HEK293 (cell line): ENCODE results near the gene NKD1.

Experiments
- CTCF ChIA-PET: fragments of 350-600 bp; formaldehyde crosslinking; extraction: SDS; loops from one replicate; lab custom pipeline; 2021; ENCODE audit warnings: antibody characterized with exemption; lab: Yijun Ruan, JAX
- POLR2A ChIA-PET: fragments of 300-600 bp; formaldehyde crosslinking; extraction: SDS; loops from one replicate; lab custom pipeline; 2020; ENCODE audit warnings: antibody characterized with exemption, inconsistent platforms; lab: Yijun Ruan, JAX
- H3K27ac ChIP-seq: fragments of 200-500 bp; sonication (Bioruptor generic); 2 replicates; pipeline ENCODE4 v1.5.1; 2014; ENCODE audit warnings: low read depth, low read length, control low read depth, inconsistent platforms; ENCODE audit errors: extremely low read depth
- H3K36me3 ChIP-seq, 2 experiments: fragments of 200-500 bp in 1 of 2; sonication (Bioruptor generic) in 1 of 2; 1 replicate in 1 of 2; 2 replicates in 1 of 2; pipeline ENCODE4 v1.5.1; 2014 to 2017; ENCODE audit warnings: inconsistent platforms in 2 of 2, low read length in 2 of 2; ENCODE audit not compliant: control insufficient read depth in 2 of 2, insufficient read depth in 1 of 2
- H3K4me1 ChIP-seq: fragments of 200-500 bp; sonication (Bioruptor generic); 2 replicates; pipeline ENCODE4 v1.5.1; 2014; ENCODE audit warnings: mild to moderate bottlenecking, low read length, inconsistent platforms; ENCODE audit not compliant: control insufficient read depth, insufficient read depth
- H3K4me3 ChIP-seq: 2 replicates; pipeline ENCODE4 v1.5.1; 2011; ENCODE audit warnings: low read depth, mild to moderate bottlenecking, control low read depth, low read length, moderate library complexity
- H3K9me3 ChIP-seq: fragments of 200-500 bp; sonication (Bioruptor generic); 2 replicates; pipeline ENCODE4 v1.5.1; 2014; ENCODE audit warnings: low read depth, low read length, inconsistent platforms; ENCODE audit not compliant: control insufficient read depth, insufficient read depth
- GLI4 ChIP-seq: fragments of 450-650 bp; formaldehyde crosslinking; IDR thresholded peaks from 2 replicates; pipeline ENCODE4 v1.5.1; 2016; ENCODE audit warnings: missing biosample characterization, missing genetic modification characterization
- GLIS2 ChIP-seq: fragments of 450-650 bp; formaldehyde crosslinking; IDR thresholded peaks from 2 replicates; pipeline ENCODE4 v1.5.1; 2016; ENCODE audit warnings: missing biosample characterization, missing genetic modification characterization
- HOXD13 ChIP-seq: sonication (generic); formaldehyde crosslinking; IDR thresholded peaks from 2 replicates; pipeline ENCODE4 v1.8.0; 2022; ENCODE audit warnings: missing genetic modification reagents, borderline replicate concordance
- KLF9 ChIP-seq: fragments of 450-650 bp; formaldehyde crosslinking; IDR thresholded peaks from 2 replicates; pipeline ENCODE4 v1.5.1; 2016; ENCODE audit warnings: missing biosample characterization, missing genetic modification characterization, low read depth
- ZBTB17 ChIP-seq: fragments of 450-650 bp; formaldehyde crosslinking; IDR thresholded peaks from 2 replicates; pipeline ENCODE4 v1.5.1; 2016; ENCODE audit warnings: missing biosample characterization, missing genetic modification characterization
- ZBTB20 ChIP-seq: fragments of 450-650 bp; formaldehyde crosslinking; IDR thresholded peaks from 2 replicates; pipeline ENCODE4 v1.5.1; 2016; ENCODE audit warnings: missing biosample characterization, missing genetic modification characterization
- ZBTB7A ChIP-seq: fragments of 450-650 bp; formaldehyde crosslinking; IDR thresholded peaks from 2 replicates; pipeline ENCODE4 v1.5.1; 2016; ENCODE audit warnings: low read depth, missing biosample characterization, missing genetic modification characterization
- ZNF121 ChIP-seq: fragments of 450-650 bp; formaldehyde crosslinking; IDR thresholded peaks from 2 replicates; pipeline ENCODE4 v1.5.1; 2016; ENCODE audit warnings: missing biosample characterization, missing genetic modification characterization
- ZNF132 ChIP-seq: fragments of 450-650 bp; formaldehyde crosslinking; IDR thresholded peaks from 2 replicates; pipeline ENCODE4 v1.5.1; 2017; ENCODE audit warnings: missing biosample characterization, missing genetic modification characterization, borderline replicate concordance
- ZNF157 ChIP-seq: fragments of 450-650 bp; formaldehyde crosslinking; IDR thresholded peaks from 2 replicates; pipeline ENCODE4 v1.5.1; 2016; ENCODE audit warnings: missing biosample characterization, missing genetic modification characterization
- ZNF175 ChIP-seq: fragments of 450-650 bp; formaldehyde crosslinking; IDR thresholded peaks from 2 replicates; pipeline ENCODE4 v1.5.1; 2016; ENCODE audit warnings: missing biosample characterization, missing genetic modification characterization
- ZNF202 ChIP-seq: fragments of 450-650 bp; formaldehyde crosslinking; IDR thresholded peaks from 2 replicates; pipeline ENCODE4 v1.5.1; 2016; ENCODE audit warnings: missing biosample characterization, missing genetic modification characterization, borderline replicate concordance
- ZNF311 ChIP-seq: fragments of 450-650 bp; formaldehyde crosslinking; IDR thresholded peaks from 2 replicates; pipeline ENCODE4 v1.5.1; 2017; ENCODE audit warnings: missing biosample characterization, missing genetic modification characterization, borderline replicate concordance
- ZNF423 ChIP-seq: fragments of 450-650 bp; formaldehyde crosslinking; IDR thresholded peaks from 2 replicates; pipeline ENCODE4 v1.5.1; 2016; ENCODE audit warnings: missing biosample characterization, missing genetic modification characterization
- ZNF529 ChIP-seq: fragments of 450-650 bp; formaldehyde crosslinking; IDR thresholded peaks from 2 replicates; pipeline ENCODE4 v1.5.1; 2017; ENCODE audit warnings: missing genetic modification characterization, missing biosample characterization; ENCODE audit not compliant: insufficient replicate concordance
- ZNF560 ChIP-seq: fragments of 450-650 bp; formaldehyde crosslinking; IDR thresholded peaks from 2 replicates; pipeline ENCODE4 v1.5.1; 2017; ENCODE audit warnings: missing biosample characterization, missing genetic modification characterization, borderline replicate concordance
- ZNF585B ChIP-seq: fragments of 450-650 bp; formaldehyde crosslinking; IDR thresholded peaks from 2 replicates; pipeline ENCODE4 v1.5.1; 2016; ENCODE audit warnings: missing biosample characterization, missing genetic modification characterization
- ZNF658 ChIP-seq: fragments of 450-650 bp; formaldehyde crosslinking; IDR thresholded peaks from 2 replicates; pipeline ENCODE4; 2016; ENCODE audit warnings: missing biosample characterization, missing genetic modification characterization
- ZNF677 ChIP-seq: fragments of 450-650 bp; IDR thresholded peaks from 2 replicates; pipeline ENCODE4 v1.5.0; 2018; ENCODE audit warnings: missing biosample characterization, mild to moderate bottlenecking, missing genetic modification characterization, moderate library complexity
- ZNF707 ChIP-seq: fragments of 450-650 bp; formaldehyde crosslinking; IDR thresholded peaks from 2 replicates; pipeline ENCODE4 v1.5.1; 2016; ENCODE audit warnings: missing biosample characterization, missing genetic modification characterization
- ZNF830 ChIP-seq: fragments of 450-650 bp; IDR thresholded peaks from 2 replicates; pipeline ENCODE4 v1.5.0; 2018; ENCODE audit warnings: missing biosample characterization, missing genetic modification characterization, low read depth, mild to moderate bottlenecking, moderate library complexity
- ZSCAN16 ChIP-seq: fragments of 450-650 bp; formaldehyde crosslinking; IDR thresholded peaks from 2 replicates; pipeline ENCODE4 v1.5.1; 2016; ENCODE audit warnings: missing biosample characterization, missing genetic modification characterization
- TF ChIP-seq, protein P1 (sequence below): fragments of 450-650 bp; formaldehyde crosslinking; IDR thresholded peaks from 2 replicates; pipeline ENCODE4 v1.5.1; 2016; ENCODE audit warnings: missing biosample characterization, missing genetic modification characterization
- TF ChIP-seq, protein P2 (sequence below): fragments of 450-650 bp; formaldehyde crosslinking; IDR thresholded peaks from 2 replicates; pipeline ENCODE4 v1.5.1; 2016; ENCODE audit warnings: missing biosample characterization, missing genetic modification characterization
- TF ChIP-seq, protein P3 (sequence below): fragments of 450-650 bp; formaldehyde crosslinking; optimal IDR thresholded peaks from 2 replicates; pipeline ENCODE3; 2016; ENCODE audit warnings: missing biosample characterization, mild to moderate bottlenecking, missing genetic modification characterization
- TF ChIP-seq, protein P4 (sequence below): fragments of 450-650 bp; IDR thresholded peaks from 2 replicates; pipeline ENCODE4 v1.5.1; 2018; ENCODE audit warnings: missing biosample characterization, mild to moderate bottlenecking, missing genetic modification characterization
- TF ChIP-seq, protein P5 (sequence below): fragments of 450-650 bp; formaldehyde crosslinking; IDR thresholded peaks from 2 replicates; pipeline ENCODE4 v1.5.1; 2017; ENCODE audit warnings: missing biosample characterization, missing genetic modification characterization

Gene NKD1

DNA sequence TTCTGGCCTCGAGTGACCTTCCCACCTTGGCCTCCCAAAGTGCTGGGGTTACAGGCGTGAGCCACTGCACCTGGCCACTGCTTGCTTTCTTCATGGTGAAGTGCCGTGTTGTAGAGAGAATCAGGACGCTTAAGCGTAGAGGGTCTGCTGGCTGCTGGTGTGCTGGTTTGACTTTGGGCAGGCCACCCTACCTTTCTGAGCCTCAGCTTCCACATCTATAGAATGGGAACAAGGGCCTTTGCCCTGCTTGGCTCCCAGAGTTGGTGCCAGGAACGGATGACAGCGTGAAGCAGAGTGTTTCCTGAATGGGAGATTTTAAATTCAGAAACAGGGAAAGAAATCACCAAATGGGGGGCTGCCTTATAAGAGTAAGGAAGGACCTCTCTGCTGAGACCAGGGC is 60.9 kb downstream of the NKD1 start:
- Histone ChIP-seq H3K9me3 (no peaks in the 10 kb centered on the region), H3K4me1 (no peaks in the 10 kb centered on the region), H3K27ac (no peak overlapping the region), H3K4me3 (no peak overlapping the region), H3K36me3 (no peaks in the 10 kb centered on the region)
- TF ChIP-seq ZNF202 (tag by site-specific recombination): no peak
- TF ChIP-seq, protein P1, sequence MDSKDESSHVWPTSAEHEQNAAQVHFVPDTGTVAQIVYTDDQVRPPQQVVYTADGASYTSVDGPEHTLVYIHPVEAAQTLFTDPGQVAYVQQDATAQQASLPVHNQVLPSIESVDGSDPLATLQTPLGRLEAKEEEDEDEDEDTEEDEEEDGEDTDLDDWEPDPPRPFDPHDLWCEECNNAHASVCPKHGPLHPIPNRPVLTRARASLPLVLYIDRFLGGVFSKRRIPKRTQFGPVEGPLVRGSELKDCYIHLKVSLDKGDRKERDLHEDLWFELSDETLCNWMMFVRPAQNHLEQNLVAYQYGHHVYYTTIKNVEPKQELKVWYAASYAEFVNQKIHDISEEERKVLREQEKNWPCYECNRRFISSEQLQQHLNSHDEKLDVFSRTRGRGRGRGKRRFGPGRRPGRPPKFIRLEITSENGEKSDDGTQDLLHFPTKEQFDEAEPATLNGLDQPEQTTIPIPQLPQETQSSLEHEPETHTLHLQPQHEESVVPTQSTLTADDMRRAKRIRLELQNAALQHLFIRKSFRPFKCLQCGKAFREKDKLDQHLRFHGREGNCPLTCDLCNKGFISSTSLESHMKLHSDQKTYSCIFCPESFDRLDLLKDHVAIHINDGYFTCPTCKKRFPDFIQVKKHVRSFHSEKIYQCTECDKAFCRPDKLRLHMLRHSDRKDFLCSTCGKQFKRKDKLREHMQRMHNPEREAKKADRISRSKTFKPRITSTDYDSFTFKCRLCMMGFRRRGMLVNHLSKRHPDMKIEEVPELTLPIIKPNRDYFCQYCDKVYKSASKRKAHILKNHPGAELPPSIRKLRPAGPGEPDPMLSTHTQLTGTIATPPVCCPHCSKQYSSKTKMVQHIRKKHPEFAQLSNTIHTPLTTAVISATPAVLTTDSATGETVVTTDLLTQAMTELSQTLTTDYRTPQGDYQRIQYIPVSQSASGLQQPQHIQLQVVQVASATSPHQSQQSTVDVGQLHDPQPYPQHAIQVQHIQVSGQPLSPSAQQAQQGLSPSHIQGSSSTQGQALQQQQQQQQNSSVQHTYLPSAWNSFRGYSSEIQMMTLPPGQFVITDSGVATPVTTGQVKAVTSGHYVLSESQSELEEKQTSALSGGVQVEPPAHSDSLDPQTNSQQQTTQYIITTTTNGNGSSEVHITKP (tag by site-specific recombination): no peak
- no peak for TF ChIP-seq ZNF175 (tag by site-specific recombination)
- TF ChIP-seq ZBTB20 (tag by site-specific recombination): no peak
- TF ChIP-seq ZBTB7A: no peak
- no peak for TF ChIP-seq ZNF830
- no peak for TF ChIP-seq ZNF707 (tag by site-specific recombination)
- TF ChIP-seq ZNF132 (tag by site-specific recombination): no peak
- TF ChIP-seq, protein P2, sequence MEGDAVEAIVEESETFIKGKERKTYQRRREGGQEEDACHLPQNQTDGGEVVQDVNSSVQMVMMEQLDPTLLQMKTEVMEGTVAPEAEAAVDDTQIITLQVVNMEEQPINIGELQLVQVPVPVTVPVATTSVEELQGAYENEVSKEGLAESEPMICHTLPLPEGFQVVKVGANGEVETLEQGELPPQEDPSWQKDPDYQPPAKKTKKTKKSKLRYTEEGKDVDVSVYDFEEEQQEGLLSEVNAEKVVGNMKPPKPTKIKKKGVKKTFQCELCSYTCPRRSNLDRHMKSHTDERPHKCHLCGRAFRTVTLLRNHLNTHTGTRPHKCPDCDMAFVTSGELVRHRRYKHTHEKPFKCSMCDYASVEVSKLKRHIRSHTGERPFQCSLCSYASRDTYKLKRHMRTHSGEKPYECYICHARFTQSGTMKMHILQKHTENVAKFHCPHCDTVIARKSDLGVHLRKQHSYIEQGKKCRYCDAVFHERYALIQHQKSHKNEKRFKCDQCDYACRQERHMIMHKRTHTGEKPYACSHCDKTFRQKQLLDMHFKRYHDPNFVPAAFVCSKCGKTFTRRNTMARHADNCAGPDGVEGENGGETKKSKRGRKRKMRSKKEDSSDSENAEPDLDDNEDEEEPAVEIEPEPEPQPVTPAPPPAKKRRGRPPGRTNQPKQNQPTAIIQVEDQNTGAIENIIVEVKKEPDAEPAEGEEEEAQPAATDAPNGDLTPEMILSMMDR: no peak
- TF ChIP-seq ZBTB17 (tag by site-specific recombination): no peak
- ChIA-PET CTCF (interaction anchor here (3.0 kb wide), 1 partner anchor 56 kb away, joined by 8 read pairs; no protein-coding TSS in a partner anchor), POLR2A (no interaction called here)

DNA sequence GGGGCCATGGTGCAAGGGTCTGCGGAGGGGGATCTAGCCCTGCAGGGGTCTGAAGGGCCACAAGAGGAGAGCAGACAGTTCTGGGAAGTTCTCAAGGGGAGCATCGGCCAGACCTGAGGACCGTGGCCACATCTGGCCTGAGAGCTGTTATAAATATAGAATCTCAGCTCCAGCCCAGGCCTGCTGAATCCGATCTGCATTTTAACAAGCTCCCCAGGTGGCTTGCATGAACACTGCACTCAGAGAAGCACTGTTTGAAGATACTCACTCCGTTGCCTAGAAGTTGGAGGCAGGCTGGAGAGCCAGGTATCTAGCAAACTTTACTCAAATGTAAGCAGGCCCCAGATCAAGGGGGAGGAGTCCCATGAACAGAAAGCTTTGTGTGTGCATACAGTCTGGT is 61.3 kb downstream of the NKD1 start:
- ChIA-PET CTCF (interaction anchor here (0.6 to 3.0 kb wide), 3 partner anchors 24 to 585 kb away, joined by 3 to 8 read pairs (median 3); partner anchors contain the start of gene CNEP1R1), POLR2A (no interaction called here)
- no peak for TF ChIP-seq ZNF311 (tag by site-specific recombination)
- no peak for TF ChIP-seq KLF9 (tag by site-specific recombination)
- no peak for TF ChIP-seq ZNF121 (tag by site-specific recombination)
- no peak for TF ChIP-seq GLIS2
- TF ChIP-seq, protein P3, sequence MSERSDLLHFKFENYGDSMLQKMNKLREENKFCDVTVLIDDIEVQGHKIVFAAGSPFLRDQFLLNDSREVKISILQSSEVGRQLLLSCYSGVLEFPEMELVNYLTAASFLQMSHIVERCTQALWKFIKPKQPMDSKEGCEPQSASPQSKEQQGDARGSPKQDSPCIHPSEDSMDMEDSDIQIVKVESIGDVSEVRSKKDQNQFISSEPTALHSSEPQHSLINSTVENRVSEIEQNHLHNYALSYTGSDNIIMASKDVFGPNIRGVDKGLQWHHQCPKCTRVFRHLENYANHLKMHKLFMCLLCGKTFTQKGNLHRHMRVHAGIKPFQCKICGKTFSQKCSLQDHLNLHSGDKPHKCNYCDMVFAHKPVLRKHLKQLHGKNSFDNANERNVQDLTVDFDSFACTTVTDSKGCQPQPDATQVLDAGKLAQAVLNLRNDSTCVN: no peak
- TF ChIP-seq ZNF585B (tag by site-specific recombination): no peak
- TF ChIP-seq, protein P4, sequence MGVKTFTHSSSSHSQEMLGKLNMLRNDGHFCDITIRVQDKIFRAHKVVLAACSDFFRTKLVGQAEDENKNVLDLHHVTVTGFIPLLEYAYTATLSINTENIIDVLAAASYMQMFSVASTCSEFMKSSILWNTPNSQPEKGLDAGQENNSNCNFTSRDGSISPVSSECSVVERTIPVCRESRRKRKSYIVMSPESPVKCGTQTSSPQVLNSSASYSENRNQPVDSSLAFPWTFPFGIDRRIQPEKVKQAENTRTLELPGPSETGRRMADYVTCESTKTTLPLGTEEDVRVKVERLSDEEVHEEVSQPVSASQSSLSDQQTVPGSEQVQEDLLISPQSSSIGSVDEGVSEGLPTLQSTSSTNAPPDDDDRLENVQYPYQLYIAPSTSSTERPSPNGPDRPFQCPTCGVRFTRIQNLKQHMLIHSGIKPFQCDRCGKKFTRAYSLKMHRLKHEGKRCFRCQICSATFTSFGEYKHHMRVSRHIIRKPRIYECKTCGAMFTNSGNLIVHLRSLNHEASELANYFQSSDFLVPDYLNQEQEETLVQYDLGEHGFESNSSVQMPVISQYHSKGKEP (tag by site-specific recombination): no peak
- TF ChIP-seq ZNF677 (tag by site-specific recombination): no peak
- TF ChIP-seq ZNF658 (tag by site-specific recombination): no peak
- no peak for TF ChIP-seq ZNF157 (tag by site-specific recombination)
- no peak for TF ChIP-seq GLI4
- no peak for TF ChIP-seq HOXD13 (CRISPR knock-in tag)
- TF ChIP-seq ZNF529 (tag by site-specific recombination): no peak
- no peak for TF ChIP-seq ZNF423 (tag by site-specific recombination)
- TF ChIP-seq, protein P5, sequence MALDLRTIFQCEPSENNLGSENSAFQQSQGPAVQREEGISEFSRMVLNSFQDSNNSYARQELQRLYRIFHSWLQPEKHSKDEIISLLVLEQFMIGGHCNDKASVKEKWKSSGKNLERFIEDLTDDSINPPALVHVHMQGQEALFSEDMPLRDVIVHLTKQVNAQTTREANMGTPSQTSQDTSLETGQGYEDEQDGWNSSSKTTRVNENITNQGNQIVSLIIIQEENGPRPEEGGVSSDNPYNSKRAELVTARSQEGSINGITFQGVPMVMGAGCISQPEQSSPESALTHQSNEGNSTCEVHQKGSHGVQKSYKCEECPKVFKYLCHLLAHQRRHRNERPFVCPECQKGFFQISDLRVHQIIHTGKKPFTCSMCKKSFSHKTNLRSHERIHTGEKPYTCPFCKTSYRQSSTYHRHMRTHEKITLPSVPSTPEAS (tag by site-specific recombination): no peak
- no peak for TF ChIP-seq ZNF560 (tag by site-specific recombination)
- TF ChIP-seq ZSCAN16 (tag by site-specific recombination): no peak
- TF ChIP-seq, all 188 proteins: peak for 0
- no peaks in the 10 kb centered on the region for H3K4me1 ChIP-seq
- no peak overlapping the region for H3K27ac ChIP-seq
- H3K9me3 ChIP-seq: no peaks in the 10 kb centered on the region
- no peak overlapping the region for H3K4me3 ChIP-seq
- no peaks in the 10 kb centered on the region for H3K36me3 ChIP-seq
